H1 (cell line): ENCODE data around the gene UBASH3B. TPM values are rescaled to one million over a fixed set of nuclear protein-coding genes. Genes with fewer than 3 reads are reported as not detected.

Source experiments
- CTCF ChIA-PET: fragments of 300-600 bp; sonication (Branson Sonifier 250); formaldehyde crosslinking; loops from one replicate; lab custom pipeline; 2021; ENCODE audit not compliant: partially characterized antibody; lab: Charles Lee
- POLR2A ChIA-PET: fragments of 300-600 bp; sonication (Branson Sonifier 250); formaldehyde crosslinking; loops from one replicate; lab custom pipeline; 2021; ENCODE audit warnings: inconsistent platforms; ENCODE audit not compliant: partially characterized antibody; lab: Charles Lee
- DNase-seq, 2 experiments: peaks; one replicate each; pipeline versions ENCODE4 v3.0.0 to v3.0.0-alpha.2; 2010 to 2022; ENCODE audit warnings: low spot score in 2 of 2, low read depth in 1 of 2, mixed read lengths in 1 of 2
- FAIRE-seq: peaks from 2 replicates; lab custom pipeline; 2011; peaks lifted over from hg19 to GRCh38; lab: Jason Lieb, UNC
- H2AFZ ChIP-seq: 2 replicates; pipeline ENCODE4 v1.8.1; 2012; ENCODE audit warnings: low read length, inconsistent platforms
- H2AK5ac ChIP-seq: 2 replicates; pipeline ENCODE4 v1.6.1; 2013; ENCODE audit warnings: low read depth, low read length
- H2BK120ac ChIP-seq: replicated peaks from 2 replicates; pipeline ENCODE3; 2013; ENCODE audit warnings: low read depth, low read length, inconsistent platforms
- H2BK12ac ChIP-seq: 2 replicates; pipeline ENCODE4 v1.6.1; 2013; ENCODE audit warnings: low read depth, low read length
- H2BK15ac ChIP-seq: 2 replicates; pipeline ENCODE4 v1.6.1; 2013; ENCODE audit warnings: low read length
- H2BK20ac ChIP-seq: 2 replicates; pipeline ENCODE4 v1.6.1; 2013; ENCODE audit warnings: low read length
- H2BK5ac ChIP-seq: 2 replicates; pipeline ENCODE4 v1.6.1; 2013; ENCODE audit warnings: low read depth, low read length
- H3K14ac ChIP-seq: 2 replicates; pipeline ENCODE4 v1.6.1; 2013; ENCODE audit warnings: inconsistent platforms; ENCODE audit not compliant: insufficient read length
- H3K18ac ChIP-seq: 2 replicates; pipeline ENCODE4 v1.6.1; 2013; ENCODE audit warnings: low read length; ENCODE audit errors: extremely low read depth
- H3K23ac ChIP-seq: 2 replicates; pipeline ENCODE4 v1.6.1; 2013; ENCODE audit warnings: inconsistent platforms; ENCODE audit not compliant: insufficient read length
- H3K23me2 ChIP-seq: 2 replicates; pipeline ENCODE4 v1.6.1; 2013; ENCODE audit warnings: low read depth, low read length
- H3K27ac ChIP-seq: 2 replicates; pipeline ENCODE4 v1.6.1; 2011; ENCODE audit warnings: low read depth, low read length, inconsistent platforms
- H3K27me3 ChIP-seq, 4 experiments: replicated peaks in 1 of 4; 1 replicate in 1 of 4; 2 replicates in 3 of 4; pipeline versions ENCODE4 v1.6.1 to v1.8.1; 2011 to 2013; ENCODE audit warnings: low read length in 3 of 4, mild to moderate bottlenecking in 3 of 4, inconsistent platforms in 2 of 4, mixed read lengths in 2 of 4, moderate library complexity in 1 of 4; ENCODE audit not compliant: control insufficient read depth in 3 of 4, insufficient read depth in 3 of 4; ENCODE audit errors: extremely low read depth in 1 of 4
- H3K36me3 ChIP-seq, 4 experiments: 2 replicates each; pipeline versions ENCODE4 v1.6.1 to v1.8.1; 2011 to 2013; ENCODE audit warnings: mild to moderate bottlenecking in 4 of 4, low read length in 3 of 4, moderate library complexity in 2 of 4, control low read depth in 1 of 4, inconsistent platforms in 1 of 4; ENCODE audit not compliant: insufficient read depth in 4 of 4, control insufficient read depth in 2 of 4
- H3K4ac ChIP-seq: replicated peaks from 2 replicates; pipeline ENCODE3; 2013; ENCODE audit warnings: low read length, low read depth, mixed read lengths, inconsistent platforms; ENCODE audit not compliant: insufficient read length
- H3K4me1 ChIP-seq, 4 experiments: replicated peaks in 1 of 4; 1 replicate in 1 of 4; 2 replicates in 3 of 4; pipeline versions ENCODE4 v1.6.1 to v1.8.1; 2011 to 2013; ENCODE audit warnings: low read length in 3 of 4, inconsistent platforms in 2 of 4, mixed read lengths in 1 of 4; ENCODE audit not compliant: insufficient read depth in 4 of 4, control insufficient read depth in 3 of 4
- H3K4me2 ChIP-seq, 2 experiments: 2 replicates each; pipeline versions ENCODE4 v1.6.1 to v1.8.1; 2011 to 2013; ENCODE audit warnings: low read depth in 2 of 2, low read length in 2 of 2, control low read depth in 1 of 2, inconsistent platforms in 1 of 2, mild to moderate bottlenecking in 1 of 2; ENCODE audit not compliant: insufficient read depth in 1 of 2
- H3K4me3 ChIP-seq, 4 experiments: fragments of 200-600, 300-600 bp in 1 of 4; sonication (generic), shearing (Covaris generic), sonication (Bioruptor Twin) in 1 of 4; 2 replicates each; pipeline versions ENCODE4 v1.5.1 to v1.8.1; 2011 to 2016; ENCODE audit warnings: low read length in 4 of 4, low read depth in 3 of 4, control low read depth in 2 of 4, inconsistent platforms in 2 of 4, mild to moderate bottlenecking in 2 of 4, mixed read lengths in 1 of 4, moderate library complexity in 1 of 4; ENCODE audit not compliant: insufficient read depth in 2 of 4; ENCODE audit errors: extremely low read depth in 1 of 4
- H3K56ac ChIP-seq: replicated peaks from 2 replicates; pipeline ENCODE3; 2013; ENCODE audit warnings: low read depth, mild to moderate bottlenecking, mixed read lengths, low read length, inconsistent platforms; ENCODE audit not compliant: insufficient read length
- H3K79me1 ChIP-seq: 2 replicates; pipeline ENCODE4 v1.6.1; 2013; ENCODE audit warnings: low read depth, low read length, control low read depth
- H3K79me2 ChIP-seq, 2 experiments: 2 replicates each; pipeline versions ENCODE4 v1.6.1 to v1.8.1; 2012 to 2013; ENCODE audit warnings: low read length in 2 of 2, mild to moderate bottlenecking in 2 of 2, inconsistent platforms in 1 of 2; ENCODE audit not compliant: insufficient read depth in 2 of 2, control insufficient read depth in 1 of 2
- H3K9ac ChIP-seq, 4 experiments: replicated peaks in 1 of 4; 1 replicate in 1 of 4; 2 replicates in 3 of 4; pipeline versions ENCODE4 v1.6.1 to v1.8.1; 2011 to 2013; ENCODE audit warnings: low read depth in 3 of 4, low read length in 3 of 4, control low read depth in 2 of 4, mild to moderate bottlenecking in 2 of 4, moderate library complexity in 2 of 4, inconsistent platforms in 1 of 4; ENCODE audit errors: extremely low read depth in 1 of 4
- H3K9me3 ChIP-seq, 2 experiments: 2 replicates each; pipeline versions ENCODE4 v1.6.1 to v1.8.1; 2012 to 2013; ENCODE audit warnings: mild to moderate bottlenecking in 2 of 2, moderate library complexity in 2 of 2, control low read depth in 1 of 2, inconsistent platforms in 1 of 2, low read depth in 1 of 2, low read length in 1 of 2, mixed read lengths in 1 of 2; ENCODE audit not compliant: insufficient read depth in 2 of 2
- H4K20me1 ChIP-seq, 2 experiments: replicated peaks in 1 of 2; 2 replicates each; pipeline versions ENCODE3 to v1.8.1; 2011 to 2013; ENCODE audit warnings: inconsistent platforms in 2 of 2, low read length in 2 of 2, mild to moderate bottlenecking in 1 of 2; ENCODE audit not compliant: insufficient read depth in 2 of 2, control insufficient read depth in 1 of 2
- H4K5ac ChIP-seq: 2 replicates; pipeline ENCODE4 v1.6.1; 2013; ENCODE audit warnings: low read length, low read depth, mixed read lengths, inconsistent platforms; ENCODE audit not compliant: insufficient read length
- H4K8ac ChIP-seq: 2 replicates; pipeline ENCODE4 v1.8.0; 2013; ENCODE audit warnings: mild to moderate bottlenecking, moderate library complexity, low read length, inconsistent platforms; ENCODE audit not compliant: insufficient read depth; ENCODE audit errors: extremely low read depth
- H4K91ac ChIP-seq: replicated peaks from 2 replicates; pipeline ENCODE3; 2013; ENCODE audit warnings: low read length, mixed read lengths, inconsistent platforms; ENCODE audit not compliant: insufficient read length
- BACH1 ChIP-seq: IDR thresholded peaks from 2 replicates; pipeline ENCODE4 v1.6.1; 2012; ENCODE audit warnings: low read length, improper control_type of control experiment
- CBX5 ChIP-seq: fragments of 300-800, 300-1000 bp; sonication (generic); IDR thresholded peaks from 2 replicates; pipeline ENCODE4 v1.7.1; 2016; ENCODE audit warnings: antibody characterized with exemption, low read length, low read depth
- CTBP2 ChIP-seq: IDR thresholded peaks from 2 replicates; pipeline ENCODE4 v1.7.0; 2011; ENCODE audit warnings: borderline replicate concordance, mild to moderate bottlenecking, moderate library complexity, mixed read lengths, low read length; ENCODE audit not compliant: insufficient read depth, insufficient read length
- FOSL1 ChIP-seq: IDR thresholded peaks from 2 replicates; pipeline ENCODE4 v1.6.1; 2011; ENCODE audit warnings: mild to moderate bottlenecking, low read depth, low read length, moderate library complexity; ENCODE audit not compliant: insufficient read depth
- GABPA ChIP-seq: IDR thresholded peaks from 2 replicates; pipeline ENCODE4 v1.6.1; 2011; ENCODE audit warnings: mild to moderate bottlenecking, low read length, moderate library complexity, borderline replicate concordance; ENCODE audit not compliant: insufficient read depth
- POU5F1 ChIP-seq: IDR thresholded peaks from 2 replicates; pipeline ENCODE4 v1.6.1; 2011; ENCODE audit warnings: low read depth, mild to moderate bottlenecking, low read length, moderate library complexity
- RAD21 ChIP-seq, 2 experiments: IDR thresholded peaks in 1 of 2; conservative IDR thresholded peaks in 1 of 2; 2 replicates each; pipeline ENCODE4 v1.6.1; 2011; ENCODE audit warnings: low read depth in 2 of 2, low read length in 2 of 2, improper control_type of control experiment in 1 of 2, inconsistent platforms in 1 of 2, mild to moderate bottlenecking in 1 of 2, moderate library complexity in 1 of 2
- SP2 ChIP-seq: IDR thresholded peaks from 2 replicates; pipeline ENCODE4 v1.6.1; 2012; ENCODE audit warnings: mild to moderate bottlenecking, low read length, inconsistent platforms
- TCF12 ChIP-seq: IDR thresholded peaks from 2 replicates; pipeline ENCODE4 v1.6.1; 2011; ENCODE audit warnings: low read depth, mild to moderate bottlenecking, low read length
- YY1 ChIP-seq: IDR thresholded peaks from 2 replicates; pipeline ENCODE4 v1.6.1; 2011; ENCODE audit warnings: low read depth, mild to moderate bottlenecking, low read length
- ZNF274 ChIP-seq: IDR thresholded peaks from 2 replicates; pipeline ENCODE4 v1.7.0; 2012; ENCODE audit warnings: low read length, borderline replicate concordance; ENCODE audit errors: extremely low read depth
- WGBS, 2 experiments: shearing (Covaris generic) in 1 of 2; methylation state at CpG; one replicate each; pipeline versions ENCODE4 v1.1.6 to v1.1.7; 2013 to 2015; ENCODE audit warnings: low lambda C conversion rate in 2 of 2, mixed read lengths in 2 of 2, inconsistent platforms in 1 of 2, low coverage in 1 of 2, missing lambda C conversion rate in 1 of 2; ENCODE audit not compliant: insufficient replicate concordance in 2 of 2, insufficient coverage in 1 of 2, insufficient read length in 1 of 2; ENCODE audit errors: extremely low coverage in 1 of 2, missing lambda C conversion rate in 1 of 2; 5-methylcytosine and 5-hydroxymethylcytosine counted together
- polyA plus RNA-seq, 7 experiments: library from polyadenylated mRNA; depleted of rRNA in 3 of 7; stranded (reverse) in 5 of 7; unstranded in 2 of 7; fragments of >200 nt in 5 of 7; fragments of 200-250 nt in 2 of 7; gene quantifications; 1 replicate in 5 of 7; 2 replicates in 1 of 7; 4 replicates in 1 of 7; pipeline versions ENCODE4 v1.2.1 to v1.2.3, GENCODE V29; 2011 to 2013; ENCODE audit warnings: missing spikeins in 2 of 7, mixed read lengths in 2 of 7
- total RNA-seq: library from RNA; stranded (reverse); fragmentation: NEBNext Ultra II Directional; extraction: Animal tissue kit (Norgen Biotek cat#: 25700); gene quantifications from 2 replicates; pipeline ENCODE4 v1.2.1, GENCODE V29; 2021

The UBASH3B gene
- total and polyA plus RNA-seq, 2 of the 8 experiments (the other 6 are each of a cell fraction or from before 2014, with no cell fraction given), result 7.5 to 9.5 TPM

- Histone ChIP-seq H3K4me3 (no peak overlapping the region), H3K4ac (no peak overlapping the region), H2BK15ac (no peak overlapping the region), H4K20me1 (no peaks in the 10 kb centered on the region), H2BK5ac (no peak overlapping the region), H3K14ac (no peak overlapping the region), H2BK120ac (no peak overlapping the region), H3K27me3 (no peaks in the 10 kb centered on the region), H3K18ac (no peak overlapping the region), H2BK20ac (no peak overlapping the region), H3K9me3 (no peaks in the 10 kb centered on the region), H3K56ac (no peak overlapping the region), H3K9ac (no peak overlapping the region), H3K27ac (no peak overlapping the region), H3K79me1 (no peaks in the 10 kb centered on the region), H3K79me2 (no peaks in the 10 kb centered on the region), H3K23me2 (no peaks in the 10 kb centered on the region), H2BK12ac (no peak overlapping the region), H4K5ac (no peak overlapping the region), H3K23ac (no peak overlapping the region), H2AK5ac (no peak overlapping the region), H2AFZ (no peak overlapping the region), H3K36me3 (peaks cover 0 to 3% (median 0%) of the 10 kb centered on the region in 4 experiments; a peak in 1 of 8 replicates), H4K8ac (peak overlapping the region; percentile 63; the same call in 1 of the 2 replicates), H3K4me2 (no peak overlapping the region), H4K91ac (peak overlapping the region; percentile 51), H3K4me1 (peaks cover 0 to 7% (median 3%) of the 10 kb centered on the region in 4 experiments; a peak in 4 of 7 replicates)
- TF ChIP-seq SP2, result no peak
- no peak for TF ChIP-seq FOSL1
- no peak for TF ChIP-seq TCF12
- TF ChIP-seq GABPA, result no peak
- no peak for TF ChIP-seq POU5F1
- no peak for TF ChIP-seq ZNF274
- no peak for TF ChIP-seq YY1
- no peak for TF ChIP-seq BACH1
- no peak for TF ChIP-seq RAD21 (IDR thresholded peaks at IDR 0.05 in 1 of 2, conservative IDR thresholded peaks at IDR 0.05 in 1 of 2; ENCODE audit: low read depth in 2 of 2, low read length in 2 of 2)
- no peak for TF ChIP-seq CTBP2
- no peak for TF ChIP-seq CBX5
- WGBS, 2 experiments, result 87% methylated on average over 21 of the region's 21 CpGs; no CpG with 5 or more reads in 1 of the 2 experiments
- ChIA-PET POLR2A (no interaction called here), CTCF (interaction anchor here (0.6 to 1.7 kb wide), 5 partner anchors 7 to 72 kb away, joined by 3 to 6 read pairs (median 3); partner anchors contain the start of gene UBASH3B)
- no peak for FAIRE-seq
- no peak for DNase-seq
These were observed 71.8 kb downstream of the UBASH3B start for GRCh38 chr11:122727101-122727929.
